ENCODE measurements around the gene UBE4B.
A peak's percentile ranks its signal among the peaks of the same experiment; 100 is the strongest.
"Not testable (repeated sequence)": the region's sequence is repeated elsewhere in the genome, so short reads cannot be mapped to it uniquely, and the experiment has no call there.

UBE4B gene

DNA sequence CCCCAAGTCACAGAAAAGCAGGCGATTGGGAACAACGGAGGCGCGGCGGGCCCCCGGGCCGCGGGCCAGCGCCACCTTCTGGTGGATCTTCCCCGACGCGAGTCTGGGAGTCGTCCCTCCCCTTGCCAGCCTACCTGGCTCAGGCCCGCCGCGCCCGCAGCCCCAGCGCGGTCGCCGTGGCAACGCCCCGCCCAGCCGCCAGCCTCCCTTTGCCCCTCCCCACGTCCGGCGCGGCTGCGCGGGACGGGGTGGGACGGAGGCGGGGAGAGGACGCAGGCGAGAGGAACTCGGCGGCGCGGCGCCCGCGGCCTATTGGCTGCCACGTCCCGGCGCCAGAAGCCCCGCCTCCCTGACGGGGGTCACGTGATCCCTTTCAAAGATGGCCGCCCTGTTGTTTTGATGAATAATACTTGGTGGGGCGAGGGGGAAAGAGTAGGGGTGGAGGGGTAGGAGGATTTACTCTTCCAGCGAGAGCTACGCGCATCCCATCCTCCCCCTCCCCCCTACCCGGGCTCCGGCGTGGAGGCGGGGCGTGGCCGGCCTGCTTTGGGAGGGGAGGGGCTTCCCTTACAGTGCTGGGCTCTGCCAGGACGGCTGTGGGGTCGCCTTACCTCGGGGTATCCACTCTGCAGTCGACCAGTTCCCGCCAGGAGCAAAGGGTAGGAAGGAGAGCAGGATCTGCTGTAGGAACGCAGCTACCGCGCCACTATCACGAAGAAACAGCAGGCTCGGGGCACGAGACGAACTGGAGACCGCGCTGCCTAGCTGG, at the start of gene UBE4B:
Gene UBE4B (plus strand): TSS at position 369 of the 769 bp plus-strand sequence. CDS start 713 bp downstream, outside the sequence.
- DNase-seq = peak; percentile 99

GRCh38 chr1:9984253-9984652, 48.5 kb upstream of the UBE4B start:
- no peak for DNase-seq

DNA sequence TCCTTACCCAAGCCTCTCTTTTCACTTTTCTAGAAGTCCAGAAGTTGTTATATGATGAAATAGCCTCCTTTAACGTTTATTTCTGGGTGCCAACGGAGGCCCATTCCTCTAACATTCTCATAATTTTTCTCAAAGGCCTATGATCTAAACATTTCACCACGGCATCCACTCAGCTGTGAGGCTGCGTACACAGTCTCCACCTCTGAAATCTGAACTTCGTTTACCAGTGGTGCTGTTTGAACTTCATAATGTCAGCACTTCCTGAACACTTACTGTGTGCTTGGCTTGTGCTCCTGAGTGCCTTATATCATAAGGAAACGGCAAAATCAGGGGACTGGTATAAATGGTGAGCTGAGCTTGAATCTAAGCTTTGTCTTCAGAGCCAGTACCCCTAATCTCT, 47.8 kb upstream of the UBE4B start:
- no peak for DNase-seq

DNA sequence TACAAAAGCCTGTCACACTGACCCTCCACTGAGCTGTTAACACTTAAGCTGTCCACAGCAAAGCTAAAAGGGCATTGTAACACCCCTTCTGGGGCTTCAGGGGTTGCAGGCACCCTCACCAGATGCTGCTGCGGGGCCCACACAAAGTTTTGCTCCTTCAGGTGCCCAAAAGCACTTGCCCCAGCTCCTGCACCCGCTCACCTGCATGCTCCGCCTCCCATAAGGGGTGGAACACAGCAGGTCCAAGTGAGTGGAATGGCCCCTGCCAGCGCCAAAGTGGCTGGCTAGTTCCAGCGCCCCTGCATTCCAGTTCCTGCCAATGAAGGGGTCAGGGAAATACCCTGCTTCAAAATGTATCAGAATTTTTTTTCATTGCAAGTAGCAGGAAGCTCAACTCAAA, 43.0 kb upstream of the UBE4B start:
- DNase-seq = no peak

GRCh38 chr1:9990944-9991343, 41.8 kb upstream of the UBE4B start:
- DNase-seq = no peak

GRCh38 chr1:9992910-9993309, 39.8 kb upstream of the UBE4B start:
- DNase-seq = no peak

- no peak for DNase-seq
Measured at GRCh38 chr1:9993561-9994075, 39.1 kb upstream of the UBE4B start.

DNA sequence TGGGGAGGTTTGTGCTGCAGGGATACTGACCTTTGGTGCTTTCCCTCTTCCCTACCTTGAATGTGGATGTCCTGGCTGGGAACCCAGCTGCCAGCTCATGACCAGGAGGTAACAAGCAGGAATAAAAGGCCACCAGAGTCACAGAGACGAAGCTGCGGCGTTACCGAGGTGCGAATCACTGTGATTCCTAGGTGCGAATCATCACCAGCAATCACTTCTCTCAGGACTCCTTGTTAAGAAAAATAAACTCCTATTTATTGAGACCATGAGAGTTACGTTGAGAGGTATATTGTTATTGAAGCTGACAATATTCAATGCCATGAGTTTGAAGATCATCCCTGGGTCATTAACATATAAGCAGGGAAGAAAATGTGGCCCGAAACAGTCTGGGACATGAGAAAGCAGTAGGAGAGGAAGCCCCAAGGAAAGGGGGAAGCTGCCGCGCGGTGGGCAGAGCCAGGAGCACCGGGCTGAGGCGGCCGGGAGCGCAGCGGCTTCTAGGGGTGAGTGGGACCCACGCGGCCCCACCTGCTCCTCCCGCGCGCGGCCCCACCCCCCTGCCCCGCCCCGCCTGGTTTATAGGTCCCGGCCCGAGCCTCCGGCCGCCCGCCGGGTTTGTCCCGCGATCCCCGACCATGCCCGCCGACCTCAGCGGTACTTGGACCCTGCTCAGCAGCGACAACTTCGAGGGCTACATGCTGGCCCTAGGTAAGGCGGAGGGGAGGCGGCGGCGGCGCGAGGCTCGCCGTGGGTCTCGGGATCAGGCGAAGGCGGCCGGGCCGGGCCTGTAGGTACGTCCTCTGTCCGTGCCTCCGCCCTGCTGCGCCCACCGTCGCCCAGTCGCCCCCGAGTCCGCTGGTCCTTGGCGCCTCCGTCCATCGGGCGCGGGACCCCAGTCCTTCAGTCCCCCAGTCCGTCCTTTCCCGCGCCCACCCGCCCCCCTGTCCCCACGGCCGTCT, 35.9 kb upstream of the UBE4B start, which contains the start of gene RBP7:
Gene RBP7 (plus strand): TSS at position 605 of the 959 bp plus-strand sequence. CDS start 31 bp downstream, at position 636.
- no peak for DNase-seq

DNA sequence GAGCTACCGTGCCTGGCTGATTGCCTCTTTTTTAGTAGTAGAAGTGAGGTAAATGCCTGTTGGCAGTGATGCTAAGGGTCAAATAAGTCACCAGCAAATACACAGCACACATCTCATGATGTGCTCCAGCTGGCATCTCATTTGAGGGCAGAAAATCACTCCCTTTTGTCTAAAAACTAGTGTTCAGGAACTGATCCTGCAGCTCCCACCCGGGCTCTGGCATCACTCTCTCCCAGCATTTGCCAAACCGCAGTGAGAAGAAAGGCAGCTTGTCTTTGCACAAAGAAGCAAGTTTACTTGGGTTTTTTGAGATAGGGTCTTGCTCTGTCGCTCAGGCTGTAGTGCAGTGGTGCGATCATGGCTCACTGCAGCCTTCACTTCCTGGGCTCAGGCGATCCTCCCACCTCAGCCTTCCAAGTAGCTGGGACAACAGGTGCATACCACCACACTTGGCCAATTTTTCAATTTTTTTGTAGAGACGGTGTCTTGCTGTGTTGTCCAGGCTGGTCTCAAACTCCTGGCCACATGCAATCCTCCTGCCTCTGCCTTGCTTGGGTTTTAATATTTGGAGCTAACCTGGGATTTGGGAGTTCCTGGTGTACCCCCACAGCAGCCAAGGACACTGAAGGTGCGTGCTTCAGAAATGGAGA, 31.6 kb upstream of the UBE4B start:
- no peak for DNase-seq

DNA sequence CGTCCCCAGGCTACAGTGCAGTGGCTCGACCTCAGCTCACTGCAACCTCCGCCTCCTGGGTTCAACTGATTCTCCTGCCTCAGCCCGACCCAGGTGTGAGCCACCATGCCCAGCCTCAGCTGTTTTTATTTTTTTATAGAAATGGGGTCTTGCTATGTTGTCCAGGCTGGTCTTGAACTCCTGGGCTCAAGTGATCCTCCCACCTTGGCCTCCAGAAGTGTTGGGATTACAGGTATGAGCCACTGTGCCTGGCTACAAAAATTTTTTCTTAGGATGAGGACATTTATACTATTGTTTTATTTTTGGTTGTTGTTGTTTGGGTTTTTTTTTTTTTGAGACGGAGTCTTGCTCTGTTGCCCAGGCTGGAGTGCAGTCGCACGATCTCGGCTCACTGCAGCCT, 27.5 kb upstream of the UBE4B start:
- not testable (repeated sequence) for DNase-seq

DNA sequence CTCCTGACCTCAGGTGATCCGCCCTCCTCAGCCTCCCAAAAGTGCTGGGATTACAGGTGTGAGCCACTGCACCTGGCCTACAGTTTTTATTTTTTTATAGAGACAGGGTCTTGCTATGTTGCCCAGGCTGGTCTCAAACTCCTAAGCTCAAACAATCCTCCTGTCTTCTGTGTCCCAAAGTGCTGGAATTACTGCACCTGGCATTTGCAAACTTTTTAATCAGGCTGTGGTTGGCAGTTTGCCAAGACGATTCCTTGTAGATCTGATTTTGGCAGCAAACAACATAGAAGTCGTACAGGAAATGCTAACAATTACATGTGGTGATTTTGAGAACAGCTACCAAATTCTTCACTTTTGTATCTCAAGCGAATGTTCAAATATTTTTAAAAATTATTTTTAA, 25.6 kb upstream of the UBE4B start:
- no peak for DNase-seq

- peak; percentile 54 for DNase-seq
Measured at GRCh38 chr1:10014016-10014415, 18.7 kb upstream of the UBE4B start.

DNA sequence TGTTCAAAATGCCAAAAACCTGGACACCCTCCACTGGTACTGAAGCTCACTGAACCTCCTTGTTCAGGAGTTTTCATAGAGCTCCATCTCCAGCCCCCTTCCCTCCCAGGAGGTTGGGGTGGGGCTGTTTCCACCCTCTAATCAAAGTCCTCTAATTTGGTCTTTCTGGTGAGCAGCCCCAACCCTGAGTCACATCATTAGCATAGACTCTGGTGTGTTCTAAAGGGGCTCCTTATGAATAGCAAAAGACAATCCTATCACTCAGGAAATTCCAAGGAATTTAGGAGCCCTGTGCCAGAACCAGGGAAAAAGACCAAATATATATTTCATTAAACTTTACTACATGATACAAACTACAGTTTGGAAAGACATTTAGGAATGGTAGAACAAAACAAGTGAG, 13.2 kb upstream of the UBE4B start:
- peak; percentile 31 for DNase-seq

GRCh38 chr1:10020086-10020485, 12.7 kb upstream of the UBE4B start:
- DNase-seq = no peak

GRCh38 chr1:10020678-10021077, 12.1 kb upstream of the UBE4B start:
- DNase-seq = peak; percentile 48

- DNase-seq = not testable (repeated sequence)
Measured at GRCh38 chr1:10021992-10022391, 10.8 kb upstream of the UBE4B start.

GRCh38 chr1:10022656-10023055, 10.1 kb upstream of the UBE4B start:
- no peak for DNase-seq

GRCh38 chr1:10025354-10025753, 7.4 kb upstream of the UBE4B start:
- no peak for DNase-seq

GRCh38 chr1:10027027-10027426, 5.7 kb upstream of the UBE4B start:
- DNase-seq = no peak

DNA sequence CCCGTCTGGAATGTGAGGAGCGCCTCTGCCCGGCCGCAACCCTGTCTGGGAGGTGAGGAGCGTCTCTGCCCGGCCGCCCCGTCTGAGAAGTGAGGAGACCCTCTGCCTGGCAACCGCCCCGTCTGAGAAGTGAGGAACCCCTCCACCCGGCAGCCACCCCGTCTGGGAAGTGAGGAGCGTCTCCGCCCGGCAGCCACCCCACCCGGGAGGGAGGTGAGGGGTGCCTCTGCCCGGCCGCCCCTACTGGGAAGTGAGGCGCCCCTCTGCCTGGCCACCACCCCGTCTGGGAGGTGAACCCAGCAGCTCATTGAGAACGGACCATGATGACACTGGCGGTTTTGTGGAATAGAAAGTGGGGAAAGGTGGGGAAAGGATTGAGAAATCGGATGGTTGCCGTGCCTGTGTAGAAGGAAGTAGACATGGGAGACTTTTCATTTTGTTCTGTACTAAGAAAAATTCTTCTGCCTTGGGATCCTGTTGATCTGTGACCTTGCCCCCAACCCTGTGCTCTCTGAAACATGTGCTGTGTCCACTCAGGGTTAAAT, 3.7 kb upstream of the UBE4B start:
- not testable (repeated sequence) for DNase-seq

DNA sequence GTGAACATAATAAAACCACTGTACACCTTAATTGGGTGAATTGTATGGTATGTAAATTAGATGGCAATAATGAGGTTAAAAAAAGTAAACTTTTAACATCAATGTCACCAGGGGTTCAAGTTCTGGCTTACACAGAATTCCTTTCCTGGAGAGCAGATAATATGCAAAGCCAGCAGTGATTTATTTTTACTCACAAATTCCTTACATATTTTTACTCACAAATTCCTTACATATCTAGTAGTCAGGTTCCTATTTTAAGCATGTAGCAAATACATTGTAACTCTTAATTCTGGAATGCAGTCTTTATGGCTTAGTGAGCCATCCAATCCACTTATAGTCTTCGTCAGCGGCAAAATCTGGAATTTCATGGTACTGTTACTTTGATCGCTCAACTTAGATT, 1.3 kb upstream of the UBE4B start:
- peak; percentile 92 for DNase-seq

DNA sequence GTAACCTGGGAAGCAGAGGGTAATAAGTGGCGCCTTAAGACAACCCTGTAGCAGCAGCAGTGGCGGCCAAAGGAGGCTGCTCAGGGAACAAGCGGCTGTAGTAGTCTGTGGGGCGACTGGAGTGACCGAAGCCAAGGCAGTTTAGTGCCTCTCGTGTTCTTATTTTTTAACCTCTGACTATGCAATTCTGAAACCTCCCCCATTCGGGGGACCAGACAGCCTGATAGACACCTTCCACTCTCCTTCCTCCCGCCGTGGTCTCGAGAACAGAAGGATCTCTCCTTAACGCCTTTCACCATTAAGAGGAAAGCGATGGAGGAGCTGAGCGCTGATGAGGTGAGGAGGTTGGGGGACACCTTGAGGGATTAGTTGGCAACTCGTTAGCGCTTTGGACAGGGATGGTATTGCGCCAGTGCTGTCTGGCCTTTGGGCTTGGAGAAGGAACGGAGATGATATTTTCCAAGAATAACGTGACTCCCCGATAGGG, 644 bp downstream of the UBE4B start:
- peak; percentile 39 for DNase-seq

All from fibroblast of skin of right biceps (primary cell).